ENCODE results near the gene ORC2. TPM values are rescaled to one million over a fixed set of nuclear protein-coding genes. Genes with fewer than 3 reads are reported as not detected.

ORC2 gene
- total RNA-seq (ENCODE audit: low replicate concordance): 35.6 and 38.3 TPM in 2 replicates
- long read RNA-seq, full-length matches to known transcripts: 19 of 33 reads
- long read RNA-seq, partial matches to known transcripts: 5 of 33 reads
- long read RNA-seq, other reads (novel, unspliced or antisense): 9 of 33 reads

- Mint-ChIP-seq H3K9me3 (no peaks in the 10 kb centered on the region), H3K27ac (peak within 1 kb of the TSS; percentile 99), H3K4me1 (ENCODE audit: unreplicated experiment) (peaks cover 31% of the 10 kb centered on the region), H3K4me3 (peak within 1 kb of the TSS; percentile 94), H3K27me3 (no peaks in the 10 kb centered on the region), H3K36me3 (peaks cover 3% of the 10 kb centered on the region)
- DNase-seq (ENCODE audit: extremely low spot score, unreplicated experiment): peak; percentile 96
- peak; percentile 86 for TF ChIP-seq CTCF (conservative IDR thresholded peaks at IDR 0.05)
Measured at GRCh38 chr2:200963124-200963917, at the start of gene ORC2. Gene ORC2, minus strand, starts transcription at chr2:200963660. Its CDS starts 5,537 bp downstream, at chr2:200958123.

GRCh38 chr2:201008296-201008829, 44.9 kb upstream of the ORC2 start:
- TF ChIP-seq CTCF (conservative IDR thresholded peaks at IDR 0.05): no peak
- no peaks in the 10 kb centered on the region for H3K4me1 Mint-ChIP-seq (ENCODE audit: unreplicated experiment)
- DNase-seq (ENCODE audit: extremely low spot score, unreplicated experiment): no peak
- H3K9me3 Mint-ChIP-seq: no peaks in the 10 kb centered on the region
- H3K27ac Mint-ChIP-seq: no peak overlapping the region
- no peak overlapping the region for H3K4me3 Mint-ChIP-seq
- H3K27me3 Mint-ChIP-seq: no peaks in the 10 kb centered on the region
- peaks cover 12% of the 10 kb centered on the region for H3K36me3 Mint-ChIP-seq

- H3K36me3 Mint-ChIP-seq: peaks cover 12% of the 10 kb centered on the region
- no peak overlapping the region for H3K27ac Mint-ChIP-seq
- H3K9me3 Mint-ChIP-seq: no peaks in the 10 kb centered on the region
- H3K4me3 Mint-ChIP-seq: no peak overlapping the region
- H3K4me1 Mint-ChIP-seq (ENCODE audit: unreplicated experiment): no peaks in the 10 kb centered on the region
- TF ChIP-seq CTCF (conservative IDR thresholded peaks at IDR 0.05): no peak
- no peak for DNase-seq (ENCODE audit: extremely low spot score, unreplicated experiment)
- no peaks in the 10 kb centered on the region for H3K27me3 Mint-ChIP-seq
Measured at GRCh38 chr2:201007584-201007998, 44.1 kb upstream of the ORC2 start.

- Mint-ChIP-seq H3K4me1 (ENCODE audit: unreplicated experiment) (no peaks in the 10 kb centered on the region), H3K27ac (no peak overlapping the region), H3K27me3 (no peaks in the 10 kb centered on the region), H3K9me3 (no peaks in the 10 kb centered on the region), H3K4me3 (no peak overlapping the region), H3K36me3 (peaks cover 12% of the 10 kb centered on the region)
- TF ChIP-seq CTCF (conservative IDR thresholded peaks at IDR 0.05): no peak
- DNase-seq (ENCODE audit: extremely low spot score, unreplicated experiment): no peak
Measured at GRCh38 chr2:201006704-201007103, 43.2 kb upstream of the ORC2 start.

GRCh38 chr2:201004370-201004769, 40.9 kb upstream of the ORC2 start:
- H3K27me3 Mint-ChIP-seq: no peaks in the 10 kb centered on the region
- TF ChIP-seq CTCF (conservative IDR thresholded peaks at IDR 0.05): no peak
- no peak overlapping the region for H3K27ac Mint-ChIP-seq
- DNase-seq (ENCODE audit: extremely low spot score, unreplicated experiment): no peak
- H3K36me3 Mint-ChIP-seq: peaks cover 15% of the 10 kb centered on the region
- H3K4me3 Mint-ChIP-seq: no peak overlapping the region
- H3K9me3 Mint-ChIP-seq: no peaks in the 10 kb centered on the region
- H3K4me1 Mint-ChIP-seq (ENCODE audit: unreplicated experiment): no peaks in the 10 kb centered on the region
